HCT116 (cell line): ENCODE results near the gene TMEM232. TPM values are rescaled to one million over a fixed set of nuclear protein-coding genes. Genes with fewer than 3 reads are reported as not detected.

Experiments used
- ATAC-seq: fragments of 200-7000 bp; cut with Tn5 transposase; 2 replicates; pipeline ENCODE4 v1.9.1; 2020; ENCODE audit warnings: mild to moderate bottlenecking, moderate library complexity
- BruUV-seq: library from RNA; stranded (reverse); fragments of 400-500 nt; replicated peaks from 2 replicates; lab custom pipeline; 2021; lab: Mats Ljungman, UMichigan
- CTCF ChIA-PET: fragments of 300-600 bp; sonication (Branson Sonifier 250); formaldehyde crosslinking; loops from one replicate; lab custom pipeline; 2021; ENCODE audit warnings: antibody characterized with exemption; lab: Charles Lee
- POLR2A ChIA-PET: fragments of 300-600, 350-600 bp; sonication (Branson Sonifier 250); formaldehyde crosslinking; loops from one replicate; lab custom pipeline; 2021; ENCODE audit warnings: antibody characterized with exemption; lab: Charles Lee
- RAD21 ChIA-PET, 2 experiments: fragments of 300-600 bp; sonication (Branson Sonifier 250); formaldehyde crosslinking; loops; one replicate each; lab custom pipeline; 2023; ENCODE audit warnings: low total read pairs in 2 of 2; ENCODE audit not compliant: uncharacterized antibody in 2 of 2, unreplicated experiment in 2 of 2, low non-redundant PET in 1 of 2; lab: Charles Lee
- DNase-seq: peaks from one replicate; pipeline ENCODE4 v3.0.0-alpha.2; 2010; ENCODE audit warnings: low read depth, low spot score
- H2AFZ ChIP-seq: fragments of 200-600 bp; shearing (Covaris generic), sonication (generic); 2 replicates; pipeline ENCODE4 v1.6.1; 2017; ENCODE audit warnings: low read depth, mixed run types, mixed read lengths, antibody characterized with exemption, low read length; ENCODE audit not compliant: poor library complexity, severe bottlenecking
- H3K27ac ChIP-seq: 2 replicates; pipeline ENCODE4 v1.5.1; 2012; ENCODE audit warnings: low read depth, low read length
- H3K27me3 ChIP-seq: fragments of 200-600 bp; sonication (generic); 2 replicates; pipeline ENCODE4 v1.6.1; 2016; ENCODE audit warnings: mixed run types, low read length, mixed read lengths; ENCODE audit not compliant: insufficient read depth
- H3K36me3 ChIP-seq, 2 experiments: fragments of 200-500 bp in 1 of 2; fragments of 200-600 bp in 1 of 2; sonication (Bioruptor generic) in 1 of 2; sonication (generic) in 1 of 2; 2 replicates each; pipeline versions ENCODE4 v1.5.1 to v1.6.1; 2014 to 2016; ENCODE audit warnings: low read length in 2 of 2, inconsistent platforms in 1 of 2, mixed read lengths in 1 of 2, mixed run types in 1 of 2; ENCODE audit not compliant: insufficient read depth in 2 of 2, control insufficient read depth in 1 of 2
- H3K4me1 ChIP-seq, 2 experiments: fragments of 200-600 bp in 1 of 2; sonication (generic) in 1 of 2; 2 replicates each; pipeline versions ENCODE4 v1.5.1 to v1.6.1; 2012 to 2017; ENCODE audit warnings: low read length in 2 of 2, inconsistent platforms in 1 of 2, mild to moderate bottlenecking in 1 of 2, mixed read lengths in 1 of 2, mixed run types in 1 of 2, moderate library complexity in 1 of 2; ENCODE audit not compliant: insufficient read depth in 2 of 2, control insufficient read depth in 1 of 2
- H3K4me2 ChIP-seq: fragments of 200-600 bp; sonication (generic); 2 replicates; pipeline ENCODE4 v1.6.1; 2017; ENCODE audit warnings: mixed run types, low read length, mixed read lengths
- H3K4me3 ChIP-seq, 2 experiments: fragments of 200-600 bp in 1 of 2; sonication (generic) in 1 of 2; replicated peaks in 1 of 2; 2 replicates each; pipeline ENCODE4 v1.5.1; 2011 to 2016; ENCODE audit warnings: low read length in 2 of 2, control low read depth in 1 of 2, low read depth in 1 of 2, mild to moderate bottlenecking in 1 of 2, mixed read lengths in 1 of 2, mixed run types in 1 of 2
- H3K79me2 ChIP-seq: fragments of 200-600 bp; sonication (generic); 2 replicates; pipeline ENCODE4 v1.6.1; 2017; ENCODE audit warnings: mild to moderate bottlenecking, mixed run types, low read length, moderate library complexity, mixed read lengths; ENCODE audit not compliant: insufficient read depth
- H3K9ac ChIP-seq: fragments of 200-600 bp; sonication (generic); 2 replicates; pipeline ENCODE4 v1.6.1; 2016; ENCODE audit warnings: low read length, mixed read lengths
- H3K9me2 ChIP-seq: fragments of 200-600 bp; sonication (generic), shearing (Covaris generic); 2 replicates; pipeline ENCODE4 v1.6.1; 2017; ENCODE audit warnings: mixed run types, mild to moderate bottlenecking, moderate library complexity; ENCODE audit not compliant: insufficient read depth
- H3K9me3 ChIP-seq, 2 experiments: fragments of 200-500 bp in 1 of 2; fragments of 200-600 bp in 1 of 2; sonication (Bioruptor generic) in 1 of 2; sonication (generic) in 1 of 2; 2 replicates each; pipeline ENCODE4 v1.6.1; 2014 to 2017; ENCODE audit warnings: low read length in 2 of 2, mixed read lengths in 2 of 2, inconsistent platforms in 1 of 2, low read depth in 1 of 2, mild to moderate bottlenecking in 1 of 2, mixed run types in 1 of 2, moderate library complexity in 1 of 2; ENCODE audit not compliant: control insufficient read depth in 1 of 2, insufficient read depth in 1 of 2
- H4K20me1 ChIP-seq: fragments of 200-600 bp; sonication (generic), shearing (Covaris generic); 2 replicates; pipeline ENCODE4 v1.6.1; 2017; ENCODE audit warnings: mixed run types, mild to moderate bottlenecking, moderate library complexity; ENCODE audit not compliant: insufficient read depth
- CBX3 ChIP-seq: IDR thresholded peaks from 2 replicates; pipeline ENCODE4 v1.6.1; 2012; ENCODE audit warnings: low read depth
- CTCF ChIP-seq, 3 experiments: fragments of 200-600 bp in 1 of 3; sonication (generic) in 1 of 3; IDR thresholded peaks in 2 of 3; conservative IDR thresholded peaks in 1 of 3; 2 replicates each; pipeline ENCODE4 v1.5.1; 2012 to 2017; ENCODE audit warnings: low read depth in 2 of 3, low read length in 2 of 3, antibody characterized with exemption in 1 of 3, borderline replicate concordance in 1 of 3, control low read depth in 1 of 3, mild to moderate bottlenecking in 1 of 3, mixed read lengths in 1 of 3, mixed run types in 1 of 3, moderate library complexity in 1 of 3; ENCODE audit not compliant: insufficient read depth in 1 of 3
- EGR1 ChIP-seq: IDR thresholded peaks from 2 replicates; pipeline ENCODE4 v1.6.1; 2012; ENCODE audit warnings: low read depth
- EZH2 ChIP-seq: fragments of 200-600 bp; sonication (generic); IDR thresholded peaks from 2 replicates; pipeline ENCODE4 v1.6.1; 2017; ENCODE audit warnings: antibody characterized with exemption, mixed run types
- EZH2phosphoT487 ChIP-seq: fragments of 200-600 bp; IDR thresholded peaks from 2 replicates; pipeline ENCODE4 v1.6.1; 2018; ENCODE audit warnings: antibody characterized with exemption, borderline replicate concordance
- FOSL1 ChIP-seq: IDR thresholded peaks from 2 replicates; pipeline ENCODE4 v1.6.1; 2012; ENCODE audit warnings: low read depth
- JUND ChIP-seq: IDR thresholded peaks from 2 replicates; pipeline ENCODE4 v1.6.1; 2012
- MAX ChIP-seq: IDR thresholded peaks from 2 replicates; pipeline ENCODE4 v1.6.1; 2012
- POLR2A ChIP-seq: IDR thresholded peaks from 2 replicates; pipeline ENCODE4 v1.7.0; 2011; ENCODE audit warnings: borderline replicate concordance; ENCODE audit not compliant: insufficient read depth, insufficient read length; ENCODE audit errors: extremely low read depth
- POLR2AphosphoS5 ChIP-seq: IDR thresholded peaks from 2 replicates; pipeline ENCODE4 v1.6.1; 2011; ENCODE audit warnings: mild to moderate bottlenecking, low read depth, low read length, moderate library complexity
- RAD21 ChIP-seq: IDR thresholded peaks from 2 replicates; pipeline ENCODE4 v1.6.1; 2012; ENCODE audit warnings: low read depth, mild to moderate bottlenecking
- SIN3A ChIP-seq: IDR thresholded peaks from 2 replicates; pipeline ENCODE4 v1.6.1; 2012; ENCODE audit warnings: low read depth
- SP1 ChIP-seq: IDR thresholded peaks from 2 replicates; pipeline ENCODE4 v1.6.1; 2012; ENCODE audit warnings: low read depth
- SRF ChIP-seq: IDR thresholded peaks from 2 replicates; pipeline ENCODE4 v1.6.1; 2012; ENCODE audit warnings: low read depth
- YY1 ChIP-seq: IDR thresholded peaks from 2 replicates; pipeline ENCODE4 v1.6.1; 2011; ENCODE audit warnings: low read length, low read depth, moderate library complexity, mild to moderate bottlenecking; ENCODE audit not compliant: insufficient replicate concordance; ENCODE audit errors: extremely low read depth
- ZNF274 ChIP-seq: fragments of 200-500 bp; sonication (Bioruptor generic); IDR thresholded peaks from 2 replicates; pipeline ENCODE4 v1.6.1; 2014; ENCODE audit warnings: mild to moderate bottlenecking, low read depth, low read length, inconsistent platforms
- intact Hi-C: fragments of 100-400 bp; cut with micrococcal nuclease; formaldehyde crosslinking; loops from 2 replicates; pipeline ENCODE4 v1.10.0; 2022
- total RNA-seq: library from RNA; stranded (reverse); gene quantifications from one replicate; pipeline ENCODE4 v1.2.1, GENCODE V29; 2021; ENCODE audit not compliant: unreplicated experiment

TMEM232 gene
- total RNA-seq, 1 experiment from 2014 or later, result 1.2 TPM

GRCh38 chr5:110625376-110625999 lies 101.0 kb downstream of the TMEM232 start (continued):
- TF ChIP-seq EZH2phosphoT487, result no peak
- TF ChIP-seq POLR2AphosphoS5, result no peak
- TF ChIP-seq YY1, result no peak
- no peak for TF ChIP-seq SP1
- TF ChIP-seq SRF, result no peak
- no peak for TF ChIP-seq CBX3
- TF ChIP-seq JUND, result no peak
- TF ChIP-seq EGR1, result no peak
- TF ChIP-seq SIN3A, result no peak
- TF ChIP-seq RAD21, result peak; percentile 59
- no peak for TF ChIP-seq MAX
- TF ChIP-seq FOSL1, result no peak
- TF ChIP-seq, all 23 proteins: peak for 2

DNA sequence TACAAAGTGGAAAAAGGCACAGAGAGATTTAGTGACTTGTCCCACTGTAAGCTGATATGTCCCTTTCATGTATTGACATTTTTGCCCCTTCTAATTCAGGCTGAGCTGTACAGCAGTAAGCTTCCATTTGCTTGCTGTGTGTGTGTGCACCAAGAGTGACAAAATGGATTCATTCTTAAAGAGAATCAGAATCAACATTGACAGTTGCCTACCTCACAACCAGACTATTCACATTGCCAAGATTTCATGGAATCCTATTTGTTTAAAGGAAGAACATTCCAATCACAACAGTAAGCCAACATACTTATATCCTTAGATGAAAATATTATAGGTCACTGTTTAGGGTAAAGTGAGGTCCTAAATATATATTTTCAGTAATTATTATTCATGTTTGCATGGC lies 102.6 kb downstream of the TMEM232 start:
- no peak overlapping the region for H3K4me2 ChIP-seq
- H4K20me1 ChIP-seq, result no peaks in the 10 kb centered on the region
- no peak overlapping the region for H3K9ac ChIP-seq
- H3K4me3 ChIP-seq, result no peak overlapping the region
- RAD21 ChIA-PET, result no interaction called here
- H3K9me3 ChIP-seq, result no peaks in the 10 kb centered on the region
- CTCF ChIA-PET, result no interaction called here
- H3K9me2 ChIP-seq, result no peaks in the 10 kb centered on the region
- H3K27me3 ChIP-seq, result no peaks in the 10 kb centered on the region
- intact Hi-C loops, result loop anchor here (10.0 kb wide), 1 partner anchor 939 kb away; the partner anchor contains the start of gene MAN2A1
- H3K36me3 ChIP-seq, result no peaks in the 10 kb centered on the region
- H3K79me2 ChIP-seq, result no peaks in the 10 kb centered on the region
- no TSS peak for BruUV-seq
- no peak for TF ChIP-seq POLR2A
- TF ChIP-seq EZH2, result no peak
- TF ChIP-seq SRF, result no peak
- no peak for TF ChIP-seq CTCF (IDR thresholded peaks at IDR 0.05 in 2 of 3, conservative IDR thresholded peaks at IDR 0.05 in 1 of 3; ENCODE audit: borderline replicate concordance in 1 of 3, insufficient read depth in 1 of 3, low read depth in 2 of 3, low read length in 2 of 3)
- no peak for TF ChIP-seq ZNF274
- ATAC-seq, result no peak
- POLR2A ChIA-PET, result no interaction called here
- H3K4me1 ChIP-seq, result no peaks in the 10 kb centered on the region
- H2AFZ ChIP-seq, result no peak overlapping the region
- DNase-seq, result no peak
- H3K27ac ChIP-seq, result no peak overlapping the region
